Upper lobe of right lung (tissue), 1 donor: ENCODE measurements around the gene ZNRF3. TPM values are rescaled to one million over a fixed set of nuclear protein-coding genes. Genes with fewer than 3 reads are reported as not detected.
"Not testable (repeated sequence)": the region's sequence is repeated elsewhere in the genome, so short reads cannot be mapped to it uniquely, and the experiment has no call there.

Source experiments
- ATAC-seq: fragments of 200-7000 bp; cut with Tn5 transposase; one replicate; pipeline ENCODE4 v1.9.1; 2020; ENCODE audit warnings: mild to moderate bottlenecking, moderate library complexity
- DNase-seq: peaks from one replicate; pipeline ENCODE4 v3.0.0-alpha.2; 2020
- H3K27ac ChIP-seq: fragments of 200-600 bp; one replicate; pipeline ENCODE4 v1.8.0; 2022
- H3K27me3 ChIP-seq: fragments of 200-600 bp; one replicate; pipeline ENCODE4 v1.8.0; 2022; ENCODE audit warnings: mild to moderate bottlenecking
- H3K36me3 ChIP-seq: fragments of 200-600 bp; one replicate; pipeline ENCODE4 v1.8.0; 2022
- H3K4me1 ChIP-seq: fragments of 200-600 bp; one replicate; pipeline ENCODE4 v1.8.0; 2022
- H3K4me3 ChIP-seq: fragments of 200-600 bp; one replicate; pipeline ENCODE4 v1.8.0; 2022; ENCODE audit warnings: mild to moderate bottlenecking
- H3K9me3 ChIP-seq: fragments of 200-600 bp; one replicate; pipeline ENCODE4 v1.8.0; 2022
- CTCF ChIP-seq: fragments of 200-600 bp; IDR thresholded peaks from one replicate; pipeline ENCODE4 v1.8.0; 2022; ENCODE audit warnings: antibody characterized with exemption
- intact Hi-C: fragments of 100-400 bp; cut with DNase I; formaldehyde crosslinking; loops from one replicate; pipeline ENCODE4 v1.11.0; 2022
- total RNA-seq: library from RNA; stranded (reverse); fragmentation: NEBNext Ultra II Directional; extraction: Animal tissue kit (Norgen Biotek cat#: 25700); gene quantifications from one replicate; pipeline ENCODE4 v1.2.1, GENCODE V29; 2021
- donor health status: DM: no; HTN: yes; CAD: no; lungs with severe emphysema.

The ZNRF3 gene
- total RNA-seq, 1 donor from 2014 or later, result 15.8 TPM

GRCh38 chr22:29078869-29079207 lies 195.5 kb downstream of the ZNRF3 start:
- Histone ChIP-seq H3K27ac (peak overlapping the region; percentile 20), H3K9me3 (no peaks in the 10 kb centered on the region), H3K4me1 (peaks cover 35% of the 10 kb centered on the region), H3K27me3 (no peaks in the 10 kb centered on the region), H3K36me3 (no peaks in the 10 kb centered on the region), H3K4me3 (no peak overlapping the region)
- intact Hi-C loops, result no loop called here
- TF ChIP-seq CTCF, result no peak
- ATAC-seq, result no peak
- DNase-seq, result no peak

DNA sequence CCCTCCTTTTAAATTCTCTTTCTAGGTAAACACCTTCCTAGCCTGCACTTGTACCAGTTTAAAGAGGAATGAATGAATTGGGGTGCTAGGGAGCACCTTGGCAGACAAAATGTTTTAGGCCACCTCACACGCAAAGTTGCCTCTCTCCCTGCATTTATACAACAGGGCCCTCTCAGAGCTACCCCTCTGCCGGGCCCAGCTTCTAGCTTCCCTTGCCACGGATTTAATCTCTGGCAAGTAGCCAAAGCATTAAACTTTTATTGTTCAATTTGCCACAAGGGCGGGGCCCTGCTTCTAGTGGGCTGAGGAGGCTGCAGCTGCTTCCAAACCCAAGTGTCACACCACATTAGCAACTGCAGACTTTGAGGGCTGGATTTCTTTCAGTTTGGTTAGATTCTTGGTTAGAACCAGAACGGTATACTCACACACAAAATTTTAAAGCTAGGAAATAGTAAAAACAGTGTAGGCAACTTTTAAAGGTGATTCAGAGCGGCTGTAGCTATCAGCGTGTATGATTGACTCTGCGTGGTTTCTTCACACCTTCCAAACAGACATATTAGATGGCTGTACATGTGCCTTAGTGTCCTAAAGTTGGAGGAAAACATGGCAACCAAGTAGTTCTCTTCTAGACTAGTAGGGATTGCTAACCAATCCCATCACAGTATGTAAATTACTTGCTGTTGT lies 196.0 kb downstream of the ZNRF3 start:
- no peak for DNase-seq
- ATAC-seq, result no peak

GRCh38 chr22:29080106-29080975 lies 197.0 kb downstream of the ZNRF3 start:
- H3K27ac ChIP-seq, result peak overlapping the region; percentile 13

More for the DNA sequence above, 196.0 kb downstream of the ZNRF3 start:
- no peak for TF ChIP-seq CTCF
- no peak overlapping the region for H3K4me3 ChIP-seq
- peaks cover 32% of the 10 kb centered on the region for H3K4me1 ChIP-seq
- no peaks in the 10 kb centered on the region for H3K27me3 ChIP-seq
- H3K36me3 ChIP-seq, result no peaks in the 10 kb centered on the region
- H3K9me3 ChIP-seq, result no peaks in the 10 kb centered on the region
- peak overlapping the region; percentile 20 for H3K27ac ChIP-seq
- intact Hi-C loops, result no loop called here

GRCh38 chr22:29081517-29082236 lies 198.3 kb downstream of the ZNRF3 start:
- Histone ChIP-seq H3K36me3 (no peaks in the 10 kb centered on the region), H3K9me3 (no peaks in the 10 kb centered on the region), H3K4me1 (peaks cover 34% of the 10 kb centered on the region), H3K27me3 (no peaks in the 10 kb centered on the region), H3K4me3 (no peak overlapping the region), H3K27ac (peak overlapping the region; percentile 43)
- TF ChIP-seq CTCF, result no peak
- DNase-seq (no peak), ATAC-seq (no peak)
- intact Hi-C loops, result no loop called here

More at GRCh38 chr22:29080106-29080975, 197.0 kb downstream of the ZNRF3 start:
- Histone ChIP-seq H3K27me3 (no peaks in the 10 kb centered on the region), H3K4me1 (peaks cover 34% of the 10 kb centered on the region), H3K4me3 (no peak overlapping the region), H3K9me3 (no peaks in the 10 kb centered on the region), H3K36me3 (no peaks in the 10 kb centered on the region)
- ATAC-seq (no peak), DNase-seq (no peak)
- intact Hi-C loops, result no loop called here
- no peak for TF ChIP-seq CTCF

GRCh38 chr22:29082826-29083545 lies 199.6 kb downstream of the ZNRF3 start:
- H3K4me1 ChIP-seq, result peaks cover 34% of the 10 kb centered on the region
- H3K27me3 ChIP-seq, result no peaks in the 10 kb centered on the region
- no peak for TF ChIP-seq CTCF
- H3K27ac ChIP-seq, result peak overlapping the region; percentile 58
- intact Hi-C loops, result no loop called here
- H3K36me3 ChIP-seq, result no peaks in the 10 kb centered on the region
- ATAC-seq (no peak), DNase-seq (no peak)
- H3K9me3 ChIP-seq, result no peaks in the 10 kb centered on the region
- no peak overlapping the region for H3K4me3 ChIP-seq

DNA sequence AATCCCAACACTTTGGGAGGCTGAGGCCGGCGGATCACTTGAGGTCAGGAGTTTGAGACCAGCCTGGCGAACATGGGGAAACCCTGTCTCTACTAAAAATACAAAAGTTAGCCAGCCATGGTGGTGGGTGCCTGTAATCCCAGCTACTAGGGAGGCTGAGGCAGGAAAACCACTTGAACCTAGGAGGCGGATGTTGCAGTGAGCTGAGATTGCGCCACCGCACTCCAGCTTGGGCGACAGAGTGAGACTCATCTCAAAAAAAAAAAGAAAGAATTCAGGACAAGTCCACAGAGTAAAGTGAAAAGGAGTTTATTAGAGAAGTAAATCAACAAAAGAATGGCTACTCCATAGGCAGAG lies 200.2 kb downstream of the ZNRF3 start:
- peaks cover 34% of the 10 kb centered on the region for H3K4me1 ChIP-seq
- H3K9me3 ChIP-seq, H3K36me3 ChIP-seq, H3K27me3 ChIP-seq, H3K4me3 ChIP-seq, intact Hi-C loops, ATAC-seq, DNase-seq: not testable (repeated sequence)
- H3K27ac ChIP-seq, result peak overlapping the region; percentile 58
